Measurements from ENCODE around the gene EXD3. TPM values are rescaled to one million over a fixed set of nuclear protein-coding genes. Genes with fewer than 3 reads are reported as not detected.

Gene EXD3
- total and polyA plus RNA-seq, 9 of the 15 experiments (the other 6 are each of a cell fraction or from before 2014, with no cell fraction given) = 0.29 to 12.5 (median 3.9) TPM

GRCh38 chr9:137406876-137407589 lies 15.9 kb downstream of the EXD3 start:
- in situ Hi-C loops (cut with MboI) = no loop called here
- Histone ChIP-seq H3K4me2 (ENCODE audit: insufficient read depth, low read length) (no peak overlapping the region), H4K20me1 (replicated peaks; ENCODE audit: control insufficient read depth, insufficient read depth, low read length) (no peaks in the 10 kb centered on the region), H2AFZ (ENCODE audit: low read depth, low read length) (no peak overlapping the region), H3K9ac (ENCODE audit: insufficient read depth in 1 of 2, low read depth in 2 of 2, low read length in 2 of 2) (no peak overlapping the region), H3K79me2 (ENCODE audit: control insufficient read depth, insufficient read depth, low read length) (peaks cover 21% of the 10 kb centered on the region), H3K9me1 (ENCODE audit: control insufficient read depth, insufficient read depth, low read length) (no peaks in the 10 kb centered on the region), H3K4me3 (no peak overlapping the region), H3K4me1 (replicated peaks in 1 of 2; ENCODE audit: control insufficient read depth in 2 of 2, insufficient read depth in 2 of 2, low read length in 2 of 2) (peaks cover 12 to 71% of the 10 kb centered on the region in 2 experiments), H3K36me3 (ENCODE audit: control insufficient read depth, insufficient read depth, low read length) (no peaks in the 10 kb centered on the region), H3K27me3 (ENCODE audit: control insufficient read depth in 2 of 2, insufficient read depth in 2 of 2, low read length in 2 of 2) (no peaks in the 10 kb centered on the region), H3K27ac (ENCODE audit: extremely low read depth, low read depth, low read length) (no peak overlapping the region), H3K9me3 (replicated peaks; ENCODE audit: control insufficient read depth, insufficient read depth, low read depth, low read length) (0 out of 2 replicates have a peak, but pooled peaks cover 7% of the 10 kb centered on the region)
- TF ChIP-seq ESRRB (CRISPR knock-in tag; IDR thresholded peaks at IDR 0.05; ENCODE audit: borderline replicate concordance) = no peak
- TF ChIP-seq, protein P1, sequence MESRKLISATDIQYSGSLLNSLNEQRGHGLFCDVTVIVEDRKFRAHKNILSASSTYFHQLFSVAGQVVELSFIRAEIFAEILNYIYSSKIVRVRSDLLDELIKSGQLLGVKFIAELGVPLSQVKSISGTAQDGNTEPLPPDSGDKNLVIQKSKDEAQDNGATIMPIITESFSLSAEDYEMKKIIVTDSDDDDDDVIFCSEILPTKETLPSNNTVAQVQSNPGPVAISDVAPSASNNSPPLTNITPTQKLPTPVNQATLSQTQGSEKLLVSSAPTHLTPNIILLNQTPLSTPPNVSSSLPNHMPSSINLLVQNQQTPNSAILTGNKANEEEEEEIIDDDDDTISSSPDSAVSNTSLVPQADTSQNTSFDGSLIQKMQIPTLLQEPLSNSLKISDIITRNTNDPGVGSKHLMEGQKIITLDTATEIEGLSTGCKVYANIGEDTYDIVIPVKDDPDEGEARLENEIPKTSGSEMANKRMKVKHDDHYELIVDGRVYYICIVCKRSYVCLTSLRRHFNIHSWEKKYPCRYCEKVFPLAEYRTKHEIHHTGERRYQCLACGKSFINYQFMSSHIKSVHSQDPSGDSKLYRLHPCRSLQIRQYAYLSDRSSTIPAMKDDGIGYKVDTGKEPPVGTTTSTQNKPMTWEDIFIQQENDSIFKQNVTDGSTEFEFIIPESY (CRISPR knock-in tag; IDR thresholded peaks at IDR 0.05) = peak; percentile 31; the same call in 1 of the 2 replicates
- TF ChIP-seq POLR2G (IDR thresholded peaks at IDR 0.05; ENCODE audit: low read depth, low read length) = peak; percentile 33; the same call in 1 of the 2 replicates
- no peak for TF ChIP-seq ZNF134 (CRISPR knock-in tag; conservative IDR thresholded peaks at IDR 0.05)
- no TSS peak for BruUV-seq (replicated peaks)
- DNase-seq (ENCODE audit: extremely low read depth in 1 of 4, low spot score in 3 of 4) (peak in 1 of 4 experiments; percentile 6), FAIRE-seq (no peak), ATAC-seq (no peak)
- WGBS (ENCODE audit: insufficient coverage, low coverage, missing lambda C conversion rate) = 91% methylated on average over 11 of the region's 63 CpGs
- ChIA-PET POLR2A (no interaction called here), CTCF (ENCODE audit: low intra/inter-chr PET ratio) (no interaction called here)
- intact Hi-C loops (cut with micrococcal nuclease) = no loop called here
